HG03095 (cell line): Measurements from ENCODE around the gene ARSK.
A peak's percentile ranks its signal among the peaks of the same experiment; 100 is the strongest.

ENCODE experiments used
- ATAC-seq: cut with Tn5 transposase; IDR thresholded peaks from one replicate; pipeline ENCODE4 v1.9.1; 2021; ENCODE audit warnings: moderate library complexity; ENCODE audit not compliant: unreplicated experiment

Gene ARSK

GRCh38 chr5:95646569-95647431, 91.9 kb downstream of the ARSK start, which contains the start of gene RFESD:
RFESD (plus strand) TSS chr5:95646777; CDS start chr5:95652272, 5,495 bp downstream.
- ATAC-seq, result peak; percentile 95

- ATAC-seq, result no peak
Measured at GRCh38 chr5:95647886-95648860, 93.3 kb downstream of the ARSK start.

- ATAC-seq, result no peak
Measured at GRCh38 chr5:95649274-95649673, 94.4 kb downstream of the ARSK start.

- ATAC-seq, result no peak
Measured at GRCh38 chr5:95649842-95650620, 95.1 kb downstream of the ARSK start.

GRCh38 chr5:95652849-95653248, 97.9 kb downstream of the ARSK start:
- ATAC-seq, result no peak

GRCh38 chr5:95654196-95654595, 99.3 kb downstream of the ARSK start:
- ATAC-seq, result no peak
